GM11168 (cell line): ENCODE results near the gene CMPK1.
"Not testable (repeated sequence)": the region's sequence is repeated elsewhere in the genome, so short reads cannot be mapped to it uniquely, and the experiment has no call there.

Source experiments
- in situ Hi-C: fragments of 300-500 bp; cut with MboI; formaldehyde crosslinking; loops from one replicate; pipeline ENCODE4 v1.12.0; 2022; ENCODE audit warnings: low sequenced_read_pairs; ENCODE audit not compliant: unreplicated experiment

Gene CMPK1

GRCh38 chr1:47334765-47335435 is 1.3 kb downstream of the CMPK1 start:
- in situ Hi-C loops, result no loop called here

- in situ Hi-C loops, result no loop called here
Measured at GRCh38 chr1:47337350-47337749, 3.8 kb downstream of the CMPK1 start.

- in situ Hi-C loops, result no loop called here
Measured at GRCh38 chr1:47338249-47339077, 4.9 kb downstream of the CMPK1 start.

- in situ Hi-C loops, result no loop called here
Measured at GRCh38 chr1:47340227-47340626, 6.6 kb downstream of the CMPK1 start.

- in situ Hi-C loops, result not testable (repeated sequence)
Measured at GRCh38 chr1:47346979-47347378, 13.4 kb downstream of the CMPK1 start.

GRCh38 chr1:47347735-47348134 is 14.1 kb downstream of the CMPK1 start:
- in situ Hi-C loops, result no loop called here

GRCh38 chr1:47348246-47348645 is 14.7 kb downstream of the CMPK1 start:
- in situ Hi-C loops, result no loop called here

- in situ Hi-C loops, result no loop called here
Measured at GRCh38 chr1:47351305-47351704, 17.7 kb downstream of the CMPK1 start.

- in situ Hi-C loops, result no loop called here
Measured at GRCh38 chr1:47361380-47361779, 27.8 kb downstream of the CMPK1 start.

GRCh38 chr1:47362828-47363227 is 29.2 kb downstream of the CMPK1 start:
- in situ Hi-C loops, result no loop called here

GRCh38 chr1:47367651-47368050 is 34.1 kb downstream of the CMPK1 start:
- in situ Hi-C loops, result no loop called here

- in situ Hi-C loops, result no loop called here
Measured at GRCh38 chr1:47371016-47371517, 37.5 kb downstream of the CMPK1 start.

GRCh38 chr1:47374501-47374900 is 40.9 kb downstream of the CMPK1 start:
- in situ Hi-C loops, result no loop called here

GRCh38 chr1:47378147-47378546 is 44.6 kb downstream of the CMPK1 start:
- in situ Hi-C loops, result no loop called here

GRCh38 chr1:47380699-47381098 is 47.1 kb downstream of the CMPK1 start:
- in situ Hi-C loops, result no loop called here

- in situ Hi-C loops, result no loop called here
Measured at GRCh38 chr1:47382399-47382983, 48.9 kb downstream of the CMPK1 start.

- in situ Hi-C loops, result no loop called here
Measured at GRCh38 chr1:47384083-47384482, 50.5 kb downstream of the CMPK1 start.

- in situ Hi-C loops, result no loop called here
Measured at GRCh38 chr1:47385020-47385419, 51.4 kb downstream of the CMPK1 start.

GRCh38 chr1:47386268-47386667 is 52.7 kb downstream of the CMPK1 start:
- in situ Hi-C loops, result no loop called here

GRCh38 chr1:47388030-47388890 is 54.7 kb downstream of the CMPK1 start:
- in situ Hi-C loops, result no loop called here
